Cardiac fibroblast (primary cell): Measurements from ENCODE around the gene CCL7.
A peak's percentile ranks its signal among the peaks of the same experiment; 100 is the strongest.

Experiments
- DNase-seq, 2 donors: peaks; one replicate each; pipeline versions ENCODE4 v3.0.0 to v3.0.0-alpha.2; 2010; ENCODE audit warnings: low read depth in 2 of 2
- H3K4me3 ChIP-seq, 2 donors: replicated peaks in 1 of 2; 1 replicate in 1 of 2; 2 replicates in 1 of 2; pipeline ENCODE4 v1.5.1; 2011; ENCODE audit warnings: low read depth in 2 of 2, low read length in 2 of 2, mild to moderate bottlenecking in 2 of 2, moderate library complexity in 1 of 2
- TF ChIP-seq, protein P1 (sequence below): IDR thresholded peaks from one replicate; pipeline ENCODE4 v1.5.1; 2011; ENCODE audit warnings: low read depth, mild to moderate bottlenecking, low read length, inconsistent platforms

CCL7 gene

DNA sequence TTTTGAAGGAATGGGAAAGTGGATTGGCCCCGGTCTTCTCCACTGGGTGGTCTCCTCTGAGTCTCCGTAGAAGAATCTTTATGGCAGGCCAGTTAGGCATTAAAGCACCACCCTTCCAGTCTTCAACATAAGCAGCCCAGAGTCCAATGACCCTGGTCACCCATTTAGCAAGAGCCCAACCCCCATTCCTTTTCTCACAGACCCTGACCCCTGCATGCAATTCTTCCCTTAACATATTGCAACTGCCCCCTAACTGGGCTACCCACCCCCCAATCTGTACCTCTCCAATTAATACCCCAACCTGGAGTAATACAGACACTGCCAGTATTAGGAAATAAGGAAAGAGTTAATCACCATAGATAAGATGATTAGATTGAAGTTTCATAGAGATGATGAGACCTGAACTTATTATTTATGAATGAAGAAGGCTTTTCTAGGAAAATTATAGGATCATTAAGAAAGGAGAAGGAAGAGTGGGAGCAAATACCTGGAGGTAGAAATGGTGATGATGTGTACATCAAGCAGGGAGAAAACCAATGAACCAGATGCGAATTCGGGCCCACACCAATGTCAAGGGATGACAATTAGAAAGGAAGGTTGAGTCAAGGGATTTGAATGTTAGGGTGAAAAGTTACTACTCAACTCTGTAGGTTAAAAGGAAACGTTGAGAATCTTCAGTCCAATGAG, 12.6 kb upstream of the CCL7 start:
- peak overlapping the region in 1 of 2 donors; percentile 29 for H3K4me3 ChIP-seq
- TF ChIP-seq, protein P1, sequence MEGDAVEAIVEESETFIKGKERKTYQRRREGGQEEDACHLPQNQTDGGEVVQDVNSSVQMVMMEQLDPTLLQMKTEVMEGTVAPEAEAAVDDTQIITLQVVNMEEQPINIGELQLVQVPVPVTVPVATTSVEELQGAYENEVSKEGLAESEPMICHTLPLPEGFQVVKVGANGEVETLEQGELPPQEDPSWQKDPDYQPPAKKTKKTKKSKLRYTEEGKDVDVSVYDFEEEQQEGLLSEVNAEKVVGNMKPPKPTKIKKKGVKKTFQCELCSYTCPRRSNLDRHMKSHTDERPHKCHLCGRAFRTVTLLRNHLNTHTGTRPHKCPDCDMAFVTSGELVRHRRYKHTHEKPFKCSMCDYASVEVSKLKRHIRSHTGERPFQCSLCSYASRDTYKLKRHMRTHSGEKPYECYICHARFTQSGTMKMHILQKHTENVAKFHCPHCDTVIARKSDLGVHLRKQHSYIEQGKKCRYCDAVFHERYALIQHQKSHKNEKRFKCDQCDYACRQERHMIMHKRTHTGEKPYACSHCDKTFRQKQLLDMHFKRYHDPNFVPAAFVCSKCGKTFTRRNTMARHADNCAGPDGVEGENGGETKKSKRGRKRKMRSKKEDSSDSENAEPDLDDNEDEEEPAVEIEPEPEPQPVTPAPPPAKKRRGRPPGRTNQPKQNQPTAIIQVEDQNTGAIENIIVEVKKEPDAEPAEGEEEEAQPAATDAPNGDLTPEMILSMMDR, result no peak
- DNase-seq, result peak; percentile 66 to 72

DNA sequence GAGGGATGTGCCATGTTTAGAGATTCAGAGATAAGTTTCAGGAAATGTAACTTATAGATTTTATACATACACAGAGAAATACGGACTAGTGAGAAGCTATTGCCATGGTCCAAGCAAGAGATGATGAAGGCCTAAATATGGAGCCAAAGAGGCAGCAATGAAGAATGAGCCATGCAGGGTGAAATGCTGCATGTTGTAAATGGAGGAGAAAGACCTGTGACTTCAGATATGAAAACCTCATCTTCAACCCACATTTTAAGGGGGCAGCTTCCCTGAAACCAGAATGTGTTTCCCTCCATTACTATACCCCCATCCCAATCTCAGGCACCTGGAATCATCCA, 12.1 kb upstream of the CCL7 start:
- H3K4me3 ChIP-seq, result no peak overlapping the region
- no peak for DNase-seq
- TF ChIP-seq, protein P1, result no peak

DNA sequence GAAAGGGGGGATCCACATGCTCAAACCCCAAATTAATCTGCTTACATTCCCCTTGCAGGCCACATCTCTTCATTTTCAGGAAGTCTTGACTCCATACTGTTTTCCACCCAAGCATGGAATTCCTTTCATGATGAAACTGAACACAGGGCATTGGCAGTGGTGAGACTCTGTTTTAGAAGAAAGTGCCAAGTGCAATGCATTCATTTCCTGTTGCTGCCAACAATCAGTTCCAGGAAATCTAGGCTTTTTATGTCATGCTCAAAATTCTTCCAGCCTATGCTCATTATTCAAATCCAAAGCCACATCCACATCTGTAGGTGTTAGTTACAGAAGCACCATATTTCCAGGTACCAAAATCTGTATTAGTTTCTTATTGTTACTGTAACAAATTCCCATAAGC, 10.9 kb upstream of the CCL7 start:
- TF ChIP-seq, protein P1, result no peak
- DNase-seq, result peak; percentile 69 to 91
- H3K4me3 ChIP-seq, result no peak overlapping the region

DNA sequence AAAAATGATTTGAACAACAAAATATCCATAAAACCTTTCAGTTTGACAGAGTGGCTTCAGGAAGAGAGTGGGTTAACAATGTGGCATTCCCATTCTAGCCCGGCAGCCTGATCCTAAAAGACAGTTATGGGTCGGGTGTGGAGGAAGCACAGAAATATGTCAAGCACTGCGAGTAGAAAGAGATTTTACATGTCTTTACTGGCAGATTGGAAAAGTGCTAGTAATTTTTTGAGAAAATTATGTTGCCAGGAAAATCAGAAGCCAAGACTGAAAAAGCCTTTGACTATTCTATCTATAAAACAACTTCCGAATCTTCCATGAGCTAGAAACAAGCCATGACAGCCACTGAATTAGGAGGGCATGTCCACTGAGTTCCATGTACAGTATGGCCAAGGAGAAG, 9.2 kb upstream of the CCL7 start:
- DNase-seq, result no peak
- TF ChIP-seq, protein P1, result no peak
- H3K4me3 ChIP-seq, result no peak overlapping the region

DNA sequence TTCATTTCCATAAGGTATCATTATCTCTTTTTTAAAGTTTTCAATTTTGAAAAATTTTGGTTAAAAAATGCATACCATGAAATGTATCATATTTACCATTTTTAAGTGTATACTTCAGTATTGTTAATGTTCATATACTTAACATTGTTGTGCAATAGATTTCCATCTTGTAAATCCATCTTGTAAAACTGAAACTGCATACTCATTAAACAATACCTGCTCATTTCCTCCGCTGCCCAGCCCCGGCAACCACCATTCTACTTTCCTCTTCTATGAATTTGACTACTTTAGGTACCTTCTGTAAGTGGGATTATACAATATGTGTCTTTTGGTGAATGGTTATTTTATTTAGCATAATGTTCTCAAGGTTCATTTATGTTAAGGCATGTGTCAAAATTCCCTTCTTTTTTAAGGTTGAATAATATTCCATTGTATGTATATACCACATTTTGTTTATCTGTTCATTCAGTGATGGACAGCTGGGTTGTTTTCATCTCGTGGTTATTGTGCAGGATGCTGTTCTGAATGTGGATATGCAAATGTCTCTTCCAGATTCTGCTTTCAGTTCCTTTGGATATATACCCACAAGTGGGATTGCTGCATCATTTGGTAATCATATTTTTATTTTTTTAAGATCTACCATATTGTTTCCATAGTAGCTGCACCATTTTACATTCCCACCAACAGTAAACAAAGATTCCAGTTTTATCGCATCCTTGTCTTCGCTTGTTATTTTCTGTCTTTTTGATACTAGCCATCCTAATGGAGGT, 8.3 kb upstream of the CCL7 start:
- H3K4me3 ChIP-seq, result no peak overlapping the region
- TF ChIP-seq, protein P1, result no peak
- DNase-seq, result no peak

DNA sequence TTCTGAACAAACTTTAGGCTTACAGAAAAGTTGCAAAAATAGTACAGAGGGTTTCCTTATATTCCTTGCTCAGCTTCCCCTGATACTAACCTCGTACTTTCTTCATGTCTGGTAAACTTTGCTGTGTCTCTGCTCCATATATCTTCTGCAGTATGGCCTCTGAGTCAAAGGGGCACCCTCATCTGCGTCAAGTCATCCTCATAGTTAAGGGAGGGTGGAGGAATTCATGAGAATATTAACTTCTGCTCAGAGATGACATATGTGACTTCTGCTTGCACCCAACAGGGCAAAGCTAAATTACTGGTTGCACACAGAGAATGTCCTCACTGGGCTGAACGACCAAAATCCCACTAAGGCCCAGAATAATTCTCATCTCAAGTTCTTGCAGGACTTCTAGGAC, 4.3 kb upstream of the CCL7 start:
- H3K4me3 ChIP-seq, result no peak overlapping the region
- no peak for DNase-seq

More for the DNA sequence above, 4.3 kb upstream of the CCL7 start:
- TF ChIP-seq, protein P1, result no peak
